Muscle of leg (tissue), 11 donors: ENCODE results near the gene KCNE1. TPM values are rescaled to one million over a fixed set of nuclear protein-coding genes. Genes with fewer than 3 reads are reported as not detected.
"Not testable (repeated sequence)": the region's sequence is repeated elsewhere in the genome, so short reads cannot be mapped to it uniquely, and the experiment has no call there.

ENCODE experiments used
- DNase-seq: peaks from one replicate; pipeline ENCODE4 v3.0.0; 2013
- H3K27ac ChIP-seq: one replicate; pipeline ENCODE4 v1.5.1; 2013; ENCODE audit warnings: mild to moderate bottlenecking, low read length, control low read depth
- H3K27me3 ChIP-seq: one replicate; pipeline ENCODE4 v1.6.1; 2013; ENCODE audit warnings: low read length; ENCODE audit not compliant: control insufficient read depth, insufficient read depth
- H3K36me3 ChIP-seq: one replicate; pipeline ENCODE4 v1.6.1; 2013; ENCODE audit warnings: low read length; ENCODE audit not compliant: control insufficient read depth, insufficient read depth
- H3K4me1 ChIP-seq: one replicate; pipeline ENCODE4 v1.6.1; 2013; ENCODE audit warnings: low read length; ENCODE audit not compliant: control insufficient read depth, insufficient read depth
- H3K4me3 ChIP-seq: one replicate; pipeline ENCODE4 v1.5.1; 2013; ENCODE audit warnings: low read length, control low read depth
- H3K9me3 ChIP-seq: replicated peaks from 2 replicates; pipeline ENCODE4 v1.6.1; 2013; ENCODE audit warnings: low read depth, low read length; ENCODE audit not compliant: control insufficient read depth
- WGBS: methylation state at CpG from one replicate; pipeline ENCODE4 v1.1.5; 2013; ENCODE audit warnings: missing lambda C conversion rate; ENCODE audit not compliant: insufficient coverage; 5-methylcytosine and 5-hydroxymethylcytosine counted together
- polyA plus RNA-seq, 8 donors: library from polyadenylated mRNA; unstranded; fragments of 120-200 nt; gene quantifications; one replicate each; pipeline versions ENCODE4 v1.2.1 to v1.2.3, GENCODE V29; 2013; ENCODE audit warnings: inconsistent platforms in 1 of 8, low replicate concordance in 1 of 8; ENCODE audit not compliant: insufficient read length in 8 of 8, insufficient read depth in 1 of 8
- total RNA-seq: library from RNA; stranded (reverse); fragments of 120-200 nt; gene quantifications from one replicate; pipeline ENCODE4 v1.2.4, GENCODE V29; 2013

Gene KCNE1
- total and polyA plus RNA-seq, 9 donors, result 0.21 to 1.4 (median 0.62) TPM

DNA sequence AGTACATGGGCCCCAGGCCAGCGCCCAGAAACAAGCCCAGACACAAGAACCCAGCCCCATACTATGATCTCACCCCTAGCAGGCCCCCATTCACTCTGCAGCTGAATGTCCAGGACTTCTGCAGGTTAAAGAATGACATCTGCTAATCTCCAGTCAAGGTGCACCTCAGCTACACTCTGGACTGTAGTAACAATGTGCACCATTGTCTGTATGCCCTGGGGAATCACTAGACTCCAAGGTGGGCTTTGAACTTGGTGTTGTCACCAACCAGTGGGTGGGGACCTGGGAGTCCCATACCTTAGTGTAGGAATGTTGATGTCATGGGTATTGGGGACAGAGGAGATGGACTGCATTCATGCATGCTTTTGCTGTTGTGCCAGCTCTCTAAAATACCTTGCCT lies 10.3 kb downstream of the KCNE1 start:
- Histone ChIP-seq H3K27ac (no peak overlapping the region), H3K27me3 (no peaks in the 10 kb centered on the region), H3K4me3 (no peak overlapping the region), H3K4me1 (no peaks in the 10 kb centered on the region), H3K9me3 (peaks cover 10% of the 10 kb centered on the region), H3K36me3 (no peaks in the 10 kb centered on the region)
- DNase-seq, result no peak
- no CpG with 5 or more reads among the region's 1 CpG for WGBS

DNA sequence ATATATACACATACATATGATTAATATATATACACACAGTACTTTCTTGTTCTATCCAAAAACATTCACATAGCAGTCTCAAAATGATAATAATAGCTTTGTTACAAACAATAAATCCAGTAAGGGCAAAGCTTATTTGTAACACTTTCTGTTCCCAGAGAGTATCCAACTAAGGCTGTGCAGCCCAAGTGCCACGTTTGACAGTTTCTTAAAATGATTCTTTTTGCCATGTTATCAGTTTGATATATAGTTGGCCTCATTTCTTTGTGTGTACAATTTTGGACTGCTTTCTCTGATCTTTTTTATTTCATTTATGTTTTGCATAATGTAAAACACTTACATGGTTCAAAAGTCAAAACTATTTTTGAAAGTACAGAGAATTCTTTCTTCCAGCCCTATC lies 11.8 kb downstream of the KCNE1 start:
- no peak for DNase-seq
- H3K4me3 ChIP-seq, result no peak overlapping the region
- no peaks in the 10 kb centered on the region for H3K4me1 ChIP-seq
- peaks cover 10% of the 10 kb centered on the region for H3K9me3 ChIP-seq
- WGBS, result no CpG with 5 or more reads among the region's 1 CpG
- H3K27ac ChIP-seq, result no peak overlapping the region
- no peaks in the 10 kb centered on the region for H3K27me3 ChIP-seq
- H3K36me3 ChIP-seq, result no peaks in the 10 kb centered on the region

DNA sequence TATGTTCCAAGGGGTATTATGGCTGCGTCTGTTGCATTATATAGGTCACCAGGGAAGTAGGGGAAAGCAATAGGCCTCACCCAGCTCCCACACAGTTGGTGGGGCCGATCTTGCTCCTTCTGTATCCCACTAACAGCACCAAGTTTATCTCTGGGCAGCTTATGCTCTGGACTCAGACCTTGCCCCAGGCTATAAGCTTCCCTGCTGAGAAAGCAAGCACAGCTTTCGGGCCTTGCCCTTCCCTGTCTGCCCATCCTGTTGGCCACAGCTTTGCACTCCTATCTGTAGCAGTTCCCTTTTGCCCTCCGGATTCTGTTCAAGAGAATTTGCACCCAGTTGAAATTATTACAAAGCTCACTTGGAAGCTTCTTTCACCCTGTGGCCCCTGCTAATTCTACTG lies 12.9 kb downstream of the KCNE1 start:
- H3K4me1 ChIP-seq, result no peaks in the 10 kb centered on the region
- no peak overlapping the region for H3K4me3 ChIP-seq
- no peaks in the 10 kb centered on the region for H3K36me3 ChIP-seq
- no peak overlapping the region for H3K27ac ChIP-seq
- H3K27me3 ChIP-seq, result no peaks in the 10 kb centered on the region
- DNase-seq, result no peak
- peaks cover 10% of the 10 kb centered on the region for H3K9me3 ChIP-seq
- 78% methylated on average over 3 of the region's 4 CpGs for WGBS

DNA sequence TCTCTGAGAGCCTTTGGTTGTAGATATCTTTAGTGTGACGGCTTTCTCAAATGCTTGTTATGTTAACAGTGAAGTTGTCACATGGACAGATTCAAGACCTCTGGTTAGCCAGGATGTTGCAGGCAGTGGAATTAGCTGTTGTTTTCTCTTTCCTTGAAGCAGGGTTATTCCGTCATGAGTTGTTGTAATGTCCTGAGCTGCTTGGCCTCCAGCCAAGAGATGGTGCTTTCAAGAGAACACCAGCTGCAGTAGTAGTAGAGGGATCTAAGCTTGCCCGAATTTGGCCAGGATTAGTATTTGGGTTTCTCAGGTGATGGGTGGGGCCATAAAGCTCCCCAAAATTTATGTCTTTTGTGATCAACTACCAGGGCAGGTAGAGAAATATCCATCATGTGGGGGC lies 13.4 kb downstream of the KCNE1 start:
- H3K9me3 ChIP-seq, result peaks cover 10% of the 10 kb centered on the region
- H3K27ac ChIP-seq, result no peak overlapping the region
- no peaks in the 10 kb centered on the region for H3K27me3 ChIP-seq
- DNase-seq, result no peak
- H3K4me1 ChIP-seq, result no peaks in the 10 kb centered on the region
- H3K4me3 ChIP-seq, result no peak overlapping the region
- H3K36me3 ChIP-seq, result no peaks in the 10 kb centered on the region
- WGBS, result 62% methylated on average over 2 of the region's 3 CpGs

DNA sequence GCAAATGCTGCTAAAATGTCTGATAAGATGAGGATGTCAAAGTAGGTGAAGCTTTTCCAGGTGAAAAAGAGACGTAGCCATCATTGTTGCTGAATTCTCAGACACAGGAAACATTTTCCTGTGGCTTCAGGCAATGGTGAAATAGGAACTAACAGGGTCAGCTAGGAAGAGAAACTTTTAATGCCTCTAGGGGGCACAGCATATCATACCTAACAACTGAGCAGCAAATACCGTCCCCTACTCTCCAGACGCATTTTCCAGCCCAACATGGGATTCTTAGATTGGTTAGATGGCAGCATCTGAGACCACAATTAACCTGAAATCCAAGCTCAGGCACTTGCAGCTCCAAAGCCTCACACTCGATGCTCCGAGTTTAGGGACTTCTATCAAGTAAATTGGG lies 28.2 kb downstream of the KCNE1 start:
- no CpG with 5 or more reads among the region's 5 CpGs for WGBS
- H3K36me3 ChIP-seq, H3K27me3 ChIP-seq, H3K4me1 ChIP-seq, DNase-seq, H3K9me3 ChIP-seq, H3K27ac ChIP-seq, H3K4me3 ChIP-seq: not testable (repeated sequence)

DNA sequence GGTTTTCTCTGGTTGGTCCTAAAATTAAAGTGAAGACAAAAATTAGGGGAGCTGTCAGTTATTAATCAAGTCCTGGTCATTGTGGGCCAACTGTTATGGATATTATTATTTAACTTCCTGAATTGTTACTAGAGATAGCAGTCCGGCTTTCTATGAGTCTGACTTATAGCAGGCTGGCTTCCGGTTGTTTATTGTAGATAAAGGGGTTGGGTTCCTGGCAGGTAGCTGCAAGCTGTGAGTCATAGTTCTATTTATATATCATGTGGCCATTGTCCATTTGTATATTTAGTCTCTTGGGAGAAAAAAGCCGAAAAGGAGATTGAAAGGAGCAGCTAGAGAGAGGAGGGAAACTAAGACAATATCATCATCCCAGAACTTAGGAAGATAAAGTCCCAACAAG lies 28.6 kb downstream of the KCNE1 start:
- no CpG with 5 or more reads among the region's 3 CpGs for WGBS
- H3K27me3 ChIP-seq, H3K27ac ChIP-seq, H3K36me3 ChIP-seq, H3K9me3 ChIP-seq, DNase-seq, H3K4me1 ChIP-seq, H3K4me3 ChIP-seq: not testable (repeated sequence)

DNA sequence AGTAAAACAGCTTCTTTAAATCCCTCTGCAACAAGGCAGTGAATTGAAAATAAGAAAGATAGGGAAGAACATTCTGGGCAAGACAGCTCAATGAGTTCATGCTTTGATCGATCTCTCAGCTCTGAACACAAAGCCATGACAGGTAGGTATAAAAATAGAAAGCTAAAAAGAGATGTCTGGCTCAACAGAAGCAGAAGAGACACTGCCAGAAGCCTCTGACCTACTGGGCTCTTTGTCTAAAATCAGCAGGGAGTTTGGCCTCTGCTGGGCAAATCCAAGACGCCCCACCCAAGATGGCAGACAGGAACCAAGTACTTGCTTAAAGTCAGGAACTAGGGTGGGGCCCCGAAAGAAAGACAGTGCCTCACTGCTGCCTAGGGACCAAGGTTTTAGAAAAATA lies 44.7 kb downstream of the KCNE1 start:
- H3K9me3 ChIP-seq, H3K4me1 ChIP-seq, H3K36me3 ChIP-seq, H3K27ac ChIP-seq, H3K27me3 ChIP-seq, DNase-seq, H3K4me3 ChIP-seq: not testable (repeated sequence)
- no CpG with 5 or more reads among the region's 3 CpGs for WGBS

DNA sequence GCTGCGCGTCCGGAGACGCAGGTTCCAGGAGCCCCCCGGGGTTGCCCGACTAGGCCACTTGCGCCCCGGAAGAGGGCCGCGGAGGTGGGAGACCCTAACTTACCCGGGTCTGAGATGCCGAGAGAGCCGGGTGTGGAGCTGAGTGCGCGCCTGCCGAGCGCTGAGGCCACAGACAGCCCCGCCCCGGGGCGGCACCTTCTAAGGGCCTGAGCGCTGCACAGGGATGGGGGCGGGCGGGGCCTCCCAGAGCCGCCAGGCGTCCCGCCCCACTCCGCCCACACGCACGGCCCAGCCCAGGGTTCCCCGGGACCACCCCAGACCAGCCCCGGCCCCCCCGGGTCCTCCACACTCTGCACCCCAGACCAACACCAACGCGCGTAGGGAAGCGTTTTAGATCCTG lies 52.6 kb downstream of the KCNE1 start:
- not testable (repeated sequence) for H3K27ac ChIP-seq, H3K4me3 ChIP-seq, H3K36me3 ChIP-seq, H3K4me1 ChIP-seq, H3K27me3 ChIP-seq, DNase-seq, H3K9me3 ChIP-seq
- WGBS, result no CpG with 5 or more reads among the region's 36 CpGs

DNA sequence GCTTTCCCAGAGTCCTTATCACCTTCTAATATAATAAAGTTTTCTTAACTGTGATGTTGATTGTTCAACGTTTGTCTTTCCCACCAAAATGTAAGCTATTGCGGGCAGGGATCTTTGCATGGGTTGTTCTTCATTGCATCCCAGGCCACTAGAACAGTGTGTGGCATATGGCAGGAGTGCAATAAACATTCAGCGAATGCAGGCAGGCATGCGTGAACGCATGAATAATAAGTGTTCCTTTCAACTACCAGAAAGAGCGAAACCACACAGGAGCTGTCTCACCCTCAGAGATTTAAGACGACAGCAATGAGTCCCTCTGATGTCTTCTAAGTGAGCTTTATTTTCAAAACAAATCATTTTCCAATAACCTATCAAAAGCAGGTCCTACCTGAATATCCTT lies 53.7 kb downstream of the KCNE1 start:
- not testable (repeated sequence) for H3K27me3 ChIP-seq, DNase-seq, H3K4me3 ChIP-seq, H3K27ac ChIP-seq, H3K9me3 ChIP-seq, H3K4me1 ChIP-seq, H3K36me3 ChIP-seq
- WGBS, result no CpG with 5 or more reads among the region's 7 CpGs

DNA sequence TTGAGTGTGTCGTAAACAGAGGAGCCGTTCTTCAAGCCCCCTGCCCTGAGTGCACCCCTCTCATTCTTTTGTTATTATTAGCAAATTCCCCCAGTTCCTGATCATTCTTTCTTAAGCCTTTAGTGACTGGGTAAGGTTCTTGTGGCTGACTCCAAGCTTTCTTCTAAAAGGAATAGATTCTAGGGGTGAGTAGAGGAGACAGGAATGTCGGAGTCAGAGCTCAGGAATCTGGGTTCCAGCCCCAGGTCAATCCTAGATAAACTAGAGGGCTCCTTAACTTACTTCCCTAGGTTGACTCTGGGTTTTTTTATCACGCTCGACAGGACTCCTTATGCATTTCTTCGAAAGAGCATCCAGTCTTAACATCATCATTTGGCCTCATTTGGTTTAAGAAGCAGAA lies 55.8 kb downstream of the KCNE1 start:
- not testable (repeated sequence) for H3K27me3 ChIP-seq, H3K9me3 ChIP-seq, DNase-seq, H3K36me3 ChIP-seq, H3K4me1 ChIP-seq, H3K27ac ChIP-seq, H3K4me3 ChIP-seq
- WGBS, result no CpG with 5 or more reads among the region's 6 CpGs

DNA sequence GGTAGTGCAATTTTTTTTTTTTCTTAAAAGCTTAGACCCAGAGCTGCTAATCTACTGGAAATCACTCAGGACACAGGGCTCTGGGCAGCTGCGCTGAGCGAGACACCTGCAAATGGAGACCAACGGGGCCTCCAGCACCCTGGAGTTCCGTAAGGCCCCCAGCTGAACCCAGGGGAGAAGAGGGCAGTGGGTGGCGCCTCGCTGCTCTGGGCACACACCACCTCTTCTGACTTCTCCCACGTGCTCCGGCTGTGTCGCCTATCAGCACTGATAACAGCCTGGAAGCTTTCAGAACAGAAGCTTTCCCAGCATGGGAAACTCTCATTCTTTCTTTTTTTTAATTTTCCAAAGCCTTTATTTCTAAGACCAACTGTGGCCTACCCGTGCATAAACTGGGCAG lies 56.4 kb downstream of the KCNE1 start:
- not testable (repeated sequence) for DNase-seq, H3K4me3 ChIP-seq, H3K27me3 ChIP-seq, H3K36me3 ChIP-seq, H3K9me3 ChIP-seq, H3K4me1 ChIP-seq, H3K27ac ChIP-seq
- no CpG with 5 or more reads among the region's 10 CpGs for WGBS
